NCI-H1048 (cell line): ENCODE data around the gene ROR2.
"Not testable (repeated sequence)": the region's sequence is repeated elsewhere in the genome, so short reads cannot be mapped to it uniquely, and the experiment has no call there.

ENCODE experiments used
- DNase-seq: peaks from one replicate; lab custom pipeline; 2025; lab: John Stamatoyannopoulos, UW

The ROR2 gene

GRCh38 chr9:91817106-91817492 lies 132.9 kb downstream of the ROR2 start:
- no peak for DNase-seq

GRCh38 chr9:91816356-91816755 lies 133.7 kb downstream of the ROR2 start:
- DNase-seq: no peak

DNA sequence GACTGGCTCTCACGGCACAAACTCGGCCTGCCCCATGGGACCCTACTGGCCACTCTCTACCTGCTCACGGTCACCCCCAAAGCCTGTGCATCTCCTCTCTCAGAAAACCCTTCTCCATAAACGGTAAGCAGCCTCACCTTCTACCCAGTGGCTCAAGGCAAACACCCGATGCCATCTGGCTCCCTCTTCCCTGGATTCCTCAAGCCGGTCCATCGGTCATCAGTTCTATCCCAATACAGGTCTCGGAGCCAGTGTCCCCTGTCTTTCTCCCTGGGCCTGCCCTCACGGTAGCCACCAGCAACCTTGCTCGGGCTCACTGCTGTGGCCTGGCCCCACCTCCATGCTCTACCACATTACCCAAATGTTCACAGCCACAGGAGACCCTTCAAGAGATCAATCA lies 134.1 kb downstream of the ROR2 start:
- no peak for DNase-seq

GRCh38 chr9:91814753-91815152 lies 135.3 kb downstream of the ROR2 start:
- DNase-seq: no peak

- no peak for DNase-seq
Observed at GRCh38 chr9:91814201-91814600, 135.8 kb downstream of the ROR2 start.

DNA sequence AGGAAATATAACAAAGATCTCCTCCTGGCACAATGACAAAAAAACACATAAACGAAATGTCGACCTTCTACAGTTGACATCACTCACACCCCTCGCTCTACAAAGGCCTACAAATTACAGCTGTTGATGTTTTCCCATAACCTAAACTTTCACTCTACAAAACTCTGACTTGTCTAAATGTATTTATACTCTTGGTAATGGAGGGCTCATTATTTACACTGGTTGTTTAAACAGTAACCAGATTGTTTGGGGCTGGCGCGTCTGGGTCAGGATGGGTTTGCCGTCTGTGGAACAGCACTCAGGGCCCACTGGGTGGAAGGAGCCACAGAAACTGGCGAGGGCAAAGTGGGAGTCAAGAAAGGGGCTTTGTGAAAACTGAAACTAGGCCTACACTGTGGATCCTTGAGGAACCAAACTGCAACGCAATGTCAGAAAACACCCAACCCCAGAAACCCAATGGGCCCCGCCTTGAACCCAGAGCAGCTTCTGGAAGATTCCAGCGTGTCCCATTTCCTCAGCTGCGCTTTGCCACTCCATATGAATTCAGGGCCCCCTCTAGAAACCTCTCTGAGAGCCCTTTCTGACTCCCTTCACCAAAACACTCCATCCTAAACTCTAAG lies 136.7 kb downstream of the ROR2 start:
- DNase-seq: no peak

GRCh38 chr9:91812191-91812590 lies 137.8 kb downstream of the ROR2 start:
- no peak for DNase-seq

GRCh38 chr9:91811024-91811909 lies 138.8 kb downstream of the ROR2 start:
- DNase-seq: no peak

GRCh38 chr9:91810286-91810905 lies 139.6 kb downstream of the ROR2 start:
- no peak for DNase-seq

- DNase-seq: no peak
Observed at GRCh38 chr9:91809581-91810285, 140.3 kb downstream of the ROR2 start.

GRCh38 chr9:91807643-91808246 lies 142.3 kb downstream of the ROR2 start:
- no peak for DNase-seq

DNA sequence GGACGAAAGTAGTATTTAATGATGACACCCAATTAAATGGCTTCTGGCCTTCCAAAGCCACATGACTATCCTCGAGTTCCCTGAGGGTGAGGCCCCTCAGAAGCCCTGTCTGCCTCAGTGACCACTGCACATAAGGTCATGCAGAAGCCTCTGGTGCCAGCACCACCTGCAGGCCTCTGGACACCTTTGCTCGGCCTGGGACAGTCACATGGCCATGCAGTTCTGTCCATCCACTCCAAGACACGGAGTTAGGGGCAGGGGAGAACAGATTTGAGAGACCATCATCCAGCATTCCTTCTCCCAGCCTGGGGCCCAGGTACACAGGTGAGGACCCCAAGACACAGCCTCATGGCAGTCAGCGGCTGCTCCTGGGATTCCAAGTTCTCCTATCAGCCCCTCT lies 145.0 kb downstream of the ROR2 start:
- DNase-seq: no peak

DNA sequence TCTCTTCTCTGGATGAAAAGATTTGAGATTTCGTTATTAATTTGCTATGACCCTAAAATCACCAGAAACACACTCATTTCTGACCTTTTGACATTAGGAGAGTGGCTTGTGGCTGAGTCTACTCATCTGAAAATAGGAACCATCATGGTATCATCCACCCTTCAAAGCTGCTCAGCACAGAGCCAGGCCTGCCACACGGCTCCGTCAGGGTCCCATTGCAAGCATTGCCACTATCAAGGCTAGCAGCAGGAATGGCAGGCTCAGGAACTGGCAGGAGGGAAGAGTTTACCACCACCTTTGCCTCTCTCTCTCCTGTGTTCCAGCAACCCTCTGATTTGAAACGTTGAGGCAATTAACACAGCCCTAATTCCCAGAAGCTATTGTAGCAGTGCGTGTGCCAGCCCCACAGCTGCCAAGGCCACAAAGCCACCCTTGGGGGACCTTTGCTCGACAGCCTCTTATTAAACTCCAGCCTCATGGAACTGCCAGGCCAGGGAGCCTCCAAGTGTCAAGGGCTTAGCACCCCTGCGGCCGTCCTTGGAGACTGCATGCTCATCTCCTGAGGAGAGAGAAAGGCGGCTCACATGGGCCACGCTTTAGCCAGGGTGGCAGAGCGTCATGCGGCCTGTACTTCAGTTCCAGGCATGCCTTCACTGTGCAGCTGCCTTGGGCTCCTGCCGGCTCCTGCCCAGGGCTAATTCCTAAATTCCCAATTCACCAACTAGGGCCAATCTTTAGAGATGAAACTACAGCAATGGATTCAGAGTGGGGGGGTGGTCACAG lies 145.9 kb downstream of the ROR2 start:
- DNase-seq: no peak

GRCh38 chr9:91803151-91803940 lies 146.7 kb downstream of the ROR2 start:
- DNase-seq: no peak

DNA sequence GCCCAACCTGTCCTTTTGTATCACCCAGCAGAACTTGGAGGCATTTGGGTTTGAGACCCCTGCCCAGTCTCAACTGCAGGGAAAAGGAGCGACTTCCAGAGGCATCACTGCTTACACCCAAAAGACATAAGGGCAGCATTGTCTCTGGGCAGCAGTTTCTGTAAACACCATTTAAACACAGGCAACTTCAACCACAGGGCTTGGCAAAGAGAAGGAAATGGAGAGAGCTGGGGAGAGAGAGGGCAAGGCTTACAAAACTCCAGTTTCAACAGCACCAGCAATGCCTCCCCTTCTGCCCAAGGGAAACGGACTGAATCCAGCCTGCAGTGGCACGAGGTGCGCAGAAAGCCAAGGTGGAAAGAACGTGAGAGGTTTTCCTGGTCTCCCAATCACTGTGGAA lies 147.6 kb downstream of the ROR2 start:
- no peak for DNase-seq

DNA sequence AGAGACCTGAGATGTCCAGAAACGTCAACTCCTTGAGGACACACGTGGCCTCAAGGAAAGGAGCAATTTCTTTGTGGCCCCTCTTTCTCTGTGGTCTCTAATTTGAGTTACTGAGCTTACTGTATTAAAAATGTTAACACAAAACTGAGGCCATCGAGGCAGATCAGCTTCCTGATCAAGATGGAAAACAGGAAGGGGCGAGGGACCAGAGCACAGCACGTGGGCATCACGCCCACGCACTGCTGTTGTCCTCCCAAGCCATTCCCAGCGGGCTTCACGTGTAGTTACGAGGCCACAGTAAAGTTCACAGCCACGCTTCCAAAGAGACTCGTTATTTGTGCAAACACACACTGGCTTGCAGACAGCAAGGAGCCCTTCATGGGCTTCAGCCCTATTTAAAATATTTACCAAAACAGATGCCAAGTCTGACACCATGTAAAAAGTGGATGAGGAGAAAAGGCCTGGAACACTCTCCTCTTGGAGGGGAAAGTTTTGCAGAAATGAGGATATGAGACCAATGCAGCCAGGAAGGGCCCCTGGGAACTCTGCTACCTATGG lies 149.5 kb downstream of the ROR2 start:
- DNase-seq: no peak

GRCh38 chr9:91799113-91799744 lies 150.8 kb downstream of the ROR2 start:
- DNase-seq: no peak

DNA sequence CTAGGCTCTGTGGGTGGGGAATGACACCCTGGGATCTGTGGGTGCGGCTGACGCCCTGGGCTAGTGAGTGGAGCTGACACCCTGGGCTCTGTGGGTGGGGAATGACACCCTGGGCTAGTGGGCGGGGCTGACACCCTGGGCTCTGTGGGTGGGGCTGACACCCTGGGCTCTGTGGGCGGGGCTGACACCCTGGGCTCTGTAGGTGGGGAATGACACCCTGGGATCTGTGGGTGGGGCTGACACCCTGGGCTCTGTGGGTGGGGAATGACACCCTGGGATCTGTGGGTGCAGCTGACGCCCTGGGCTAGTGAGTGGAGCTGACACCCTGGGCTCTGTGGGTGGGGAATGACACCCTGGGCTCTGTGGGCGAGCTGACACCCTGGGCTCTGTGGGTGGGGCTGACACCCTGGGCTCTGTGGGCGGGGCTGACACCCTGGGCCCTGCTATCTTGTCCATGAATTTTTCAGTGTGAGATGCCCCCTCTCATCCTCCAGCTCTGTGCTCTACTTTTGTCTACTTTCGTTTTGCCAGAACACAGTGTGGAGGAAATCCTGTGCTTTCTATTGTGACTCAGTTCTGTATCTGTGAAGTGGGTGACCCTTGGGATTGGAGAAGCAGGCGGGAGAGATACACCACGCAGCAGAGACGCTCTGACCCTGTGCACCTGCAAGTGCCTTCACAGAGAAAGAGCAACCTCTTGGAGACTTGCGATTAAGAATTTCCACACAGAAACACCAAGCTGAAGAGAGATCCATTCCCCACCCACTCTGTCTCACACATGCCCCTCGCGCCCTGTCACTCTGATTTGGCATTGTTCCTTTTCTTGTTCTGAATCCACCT lies 151.5 kb downstream of the ROR2 start:
- not testable (repeated sequence) for DNase-seq

- not testable (repeated sequence) for DNase-seq
Observed at GRCh38 chr9:91797517-91797916, 152.5 kb downstream of the ROR2 start.
